T-helper 1 cell treated with Interleukin-12 subunit alpha and Interleukin-12 subunit beta and Interleukin-4 antibody, amounts not matched to agents 30 μg/mL and 1 μg/mL, for 36 hours (primary cell): ENCODE data around the gene DEFB128.
"Not testable (repeated sequence)": the region's sequence is repeated elsewhere in the genome, so short reads cannot be mapped to it uniquely, and the experiment has no call there.

ENCODE experiments used
- H3K27ac Mint-ChIP-seq: one replicate; pipeline ENCODE4 v1.8.0; 2021; ENCODE audit warnings: mild to moderate bottlenecking, mixed read lengths
- H3K27me3 Mint-ChIP-seq: one replicate; pipeline ENCODE4 v1.8.0; 2021; ENCODE audit warnings: low read depth, mixed read lengths
- H3K36me3 Mint-ChIP-seq: one replicate; pipeline ENCODE4 v1.8.0; 2021; ENCODE audit warnings: low read depth, mixed read lengths
- H3K4me1 Mint-ChIP-seq: one replicate; pipeline ENCODE4 v1.8.0; 2021; ENCODE audit warnings: low read depth, mixed read lengths
- H3K4me3 Mint-ChIP-seq: one replicate; pipeline ENCODE4 v1.8.0; 2021; ENCODE audit warnings: mild to moderate bottlenecking, moderate library complexity, mixed read lengths
- H3K9me3 Mint-ChIP-seq: one replicate; pipeline ENCODE4 v1.8.0; 2021; ENCODE audit warnings: mixed read lengths

The DEFB128 gene

DNA sequence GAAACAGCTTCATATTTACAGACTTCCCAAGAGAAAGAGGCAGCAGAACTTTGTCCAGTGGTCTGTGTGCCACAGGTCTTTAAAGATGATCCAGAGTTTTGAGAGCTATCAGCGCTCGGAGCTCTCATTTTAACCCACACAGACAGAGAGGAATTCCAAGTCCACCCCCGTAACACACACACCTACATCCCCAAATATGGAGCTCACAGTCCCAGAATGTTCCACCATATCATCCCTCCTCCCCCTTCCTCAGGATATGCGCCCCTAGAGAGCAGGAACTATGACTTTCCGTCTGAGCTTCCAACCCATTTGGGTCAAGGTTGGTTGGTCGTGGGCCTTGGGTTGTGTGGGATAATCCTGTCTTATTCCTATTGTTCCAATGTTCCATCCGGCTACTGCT is at the start of gene DEFB128:
DEFB128 (minus strand) TSS at position 101 of the 400 bp plus-strand sequence; CDS start at position 13, 88 bp downstream.
- Mint-ChIP-seq H3K27me3 (peaks cover 35% of the 10 kb centered on the region), H3K4me3 (no peak within 1 kb of the TSS), H3K27ac (no peak within 1 kb of the TSS), H3K4me1 (no peaks in the 10 kb centered on the region), H3K9me3 (peaks cover 11% of the 10 kb centered on the region), H3K36me3 (no peaks in the 10 kb centered on the region)

DNA sequence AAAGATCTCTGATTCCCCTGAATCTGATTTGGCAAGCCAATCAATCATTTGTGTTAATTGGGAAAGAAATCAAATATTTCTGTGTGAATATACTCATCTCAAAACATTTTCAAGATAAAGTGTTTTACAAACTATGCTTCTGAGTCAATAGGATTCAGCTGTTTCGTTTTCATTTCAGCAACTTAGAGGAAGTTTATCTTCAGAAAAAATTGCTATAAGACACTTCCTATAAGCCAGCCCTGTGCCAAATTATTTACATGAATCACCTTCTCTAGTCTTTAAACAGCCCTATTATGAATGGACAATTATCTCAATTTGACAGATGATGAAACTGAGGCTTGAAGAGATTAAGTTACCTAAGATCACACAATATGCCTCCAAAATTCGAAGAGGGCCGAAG is 48.4 kb upstream of the DEFB128 start:
- Mint-ChIP-seq H3K9me3 (no peaks in the 10 kb centered on the region), H3K4me3 (peak overlapping the region; percentile 82), H3K36me3 (no peaks in the 10 kb centered on the region), H3K4me1 (peaks cover 20% of the 10 kb centered on the region), H3K27me3 (peaks cover 11% of the 10 kb centered on the region), H3K27ac (peak overlapping the region; percentile 93)

- no peaks in the 10 kb centered on the region for H3K36me3 Mint-ChIP-seq
- H3K4me1 Mint-ChIP-seq: peaks cover 20% of the 10 kb centered on the region
- peak overlapping the region; percentile 82 for H3K4me3 Mint-ChIP-seq
- H3K27me3 Mint-ChIP-seq: peaks cover 6% of the 10 kb centered on the region
- no peaks in the 10 kb centered on the region for H3K9me3 Mint-ChIP-seq
- H3K27ac Mint-ChIP-seq: peak overlapping the region; percentile 93
These were observed 48.0 kb upstream of the DEFB128 start for GRCh38 chr20:237489-237888.

- H3K27me3 Mint-ChIP-seq: no peaks in the 10 kb centered on the region
- H3K4me3 Mint-ChIP-seq: no peak overlapping the region
- H3K9me3 Mint-ChIP-seq: no peaks in the 10 kb centered on the region
- no peak overlapping the region for H3K27ac Mint-ChIP-seq
- H3K36me3 Mint-ChIP-seq: no peaks in the 10 kb centered on the region
- H3K4me1 Mint-ChIP-seq: peaks cover 20% of the 10 kb centered on the region
These were observed 46.4 kb upstream of the DEFB128 start for GRCh38 chr20:235891-236290.

GRCh38 chr20:227439-228105 is 38.1 kb upstream of the DEFB128 start:
- Mint-ChIP-seq H3K4me1 (peaks cover 15% of the 10 kb centered on the region), H3K9me3 (peaks cover 5% of the 10 kb centered on the region), H3K36me3 (peaks cover 1% of the 10 kb centered on the region), H3K27ac (peak overlapping the region; percentile 49), H3K27me3 (peaks cover 20% of the 10 kb centered on the region), H3K4me3 (no peak overlapping the region)

GRCh38 chr20:226958-227357 is 37.4 kb upstream of the DEFB128 start, which contains the start of gene DEFB129:
Gene DEFB129, plus strand, starts transcription at chr20:227258. Its CDS starts 31 bp downstream, at chr20:227289.
- Mint-ChIP-seq H3K36me3 (peaks cover 1% of the 10 kb centered on the region), H3K27me3 (peaks cover 27% of the 10 kb centered on the region), H3K9me3 (peaks cover 5% of the 10 kb centered on the region), H3K27ac (peak within 1 kb of the TSS; percentile 49), H3K4me3 (no peak within 1 kb of the TSS), H3K4me1 (peaks cover 15% of the 10 kb centered on the region)

DNA sequence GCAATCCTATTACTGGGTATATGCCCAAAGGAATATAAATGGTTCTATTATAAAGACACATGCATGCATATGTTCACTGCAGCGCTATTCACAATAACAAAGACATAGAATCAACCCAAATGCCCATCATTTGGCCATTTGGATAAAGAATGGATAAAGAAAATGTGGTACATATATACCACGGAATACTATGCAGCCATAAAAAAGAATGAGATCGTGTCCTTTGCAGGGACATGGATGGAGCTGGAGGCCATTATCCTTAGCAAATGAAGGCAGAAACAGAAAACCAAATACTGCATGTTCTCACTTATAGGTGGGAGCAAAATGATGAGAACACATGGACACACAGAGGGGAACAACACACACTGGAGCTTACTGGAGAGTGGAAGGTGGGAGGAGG is 36.4 kb upstream of the DEFB128 start:
- not testable (repeated sequence) for H3K9me3 Mint-ChIP-seq, H3K27ac Mint-ChIP-seq, H3K4me3 Mint-ChIP-seq

GRCh38 chr20:221258-221830 is 31.8 kb upstream of the DEFB128 start:
- Mint-ChIP-seq H3K36me3 (no peaks in the 10 kb centered on the region), H3K4me1 (no peaks in the 10 kb centered on the region), H3K4me3 (no peak overlapping the region), H3K27me3 (peaks cover 62% of the 10 kb centered on the region), H3K27ac (no peak overlapping the region), H3K9me3 (peaks cover 5% of the 10 kb centered on the region)

More for the DNA sequence above, 36.4 kb upstream of the DEFB128 start:
- Mint-ChIP-seq H3K4me1 (peaks cover 15% of the 10 kb centered on the region), H3K27me3 (peaks cover 35% of the 10 kb centered on the region)
- not testable (repeated sequence) for H3K36me3 Mint-ChIP-seq

DNA sequence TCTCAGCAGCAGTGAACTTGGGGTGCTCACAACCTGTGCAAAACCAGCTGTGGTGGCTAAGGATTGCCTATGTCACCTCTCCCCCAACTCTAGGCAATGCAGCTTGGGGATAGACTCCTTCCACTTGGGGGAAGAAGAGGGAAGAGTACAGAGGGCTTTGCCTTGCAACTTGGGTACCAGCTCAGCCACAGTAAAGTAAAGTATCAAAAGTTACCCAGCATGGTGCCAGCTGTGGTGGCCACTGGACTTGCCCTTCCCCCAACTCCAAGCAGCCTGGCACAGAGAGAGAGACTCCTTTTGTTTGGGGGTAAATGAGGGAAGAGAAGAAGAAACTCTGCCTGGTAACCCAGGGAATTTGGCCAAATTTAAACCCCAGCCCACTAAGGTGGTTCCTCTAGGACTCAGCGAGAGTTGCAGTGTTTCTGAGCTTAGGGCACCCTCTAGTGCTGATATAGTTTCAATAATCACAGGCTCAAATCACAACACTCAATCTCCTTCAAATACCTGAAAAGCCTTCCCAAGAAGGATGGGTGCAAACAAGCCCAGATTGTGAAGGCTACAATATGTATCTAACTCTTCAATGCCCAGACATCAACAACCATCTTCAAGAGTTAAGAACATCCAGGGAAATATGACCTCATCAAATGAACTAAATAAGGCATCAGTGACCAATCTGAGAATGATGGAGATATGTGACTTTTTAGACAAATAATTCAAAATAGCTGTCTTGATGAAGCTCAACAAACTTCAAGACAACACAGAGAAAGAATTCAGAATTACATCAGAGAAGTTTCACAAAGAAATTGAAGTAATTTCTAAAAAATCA is 30.0 kb upstream of the DEFB128 start:
- H3K27ac Mint-ChIP-seq: no peak overlapping the region
- no peaks in the 10 kb centered on the region for H3K4me1 Mint-ChIP-seq
- peaks cover 58% of the 10 kb centered on the region for H3K27me3 Mint-ChIP-seq
- H3K4me3 Mint-ChIP-seq: no peak overlapping the region
- H3K9me3 Mint-ChIP-seq: no peaks in the 10 kb centered on the region
- H3K36me3 Mint-ChIP-seq: no peaks in the 10 kb centered on the region

DNA sequence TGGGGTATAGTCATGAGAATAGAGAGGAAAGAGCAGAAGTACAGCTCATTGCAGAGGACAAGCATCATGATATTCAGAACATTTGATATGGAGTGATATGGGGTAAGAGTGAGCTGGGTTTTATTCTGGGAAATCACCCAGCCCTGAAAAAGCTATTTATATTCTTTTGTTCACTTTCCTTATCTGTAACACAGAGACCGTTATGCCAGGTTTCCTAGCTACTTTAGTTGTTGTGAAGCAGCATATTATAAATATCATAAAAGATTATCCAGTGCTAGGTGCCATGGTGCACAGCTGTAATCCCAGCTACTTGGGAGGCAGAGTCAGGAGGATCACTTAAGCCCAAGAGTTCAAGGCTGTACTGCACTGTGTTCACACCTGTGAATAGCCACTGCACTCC is 27.8 kb upstream of the DEFB128 start:
- no peak overlapping the region for H3K4me3 Mint-ChIP-seq
- H3K27ac Mint-ChIP-seq: no peak overlapping the region
- H3K27me3 Mint-ChIP-seq: peaks cover 44% of the 10 kb centered on the region
- no peaks in the 10 kb centered on the region for H3K4me1 Mint-ChIP-seq
- H3K9me3 Mint-ChIP-seq: no peaks in the 10 kb centered on the region
- no peaks in the 10 kb centered on the region for H3K36me3 Mint-ChIP-seq

DNA sequence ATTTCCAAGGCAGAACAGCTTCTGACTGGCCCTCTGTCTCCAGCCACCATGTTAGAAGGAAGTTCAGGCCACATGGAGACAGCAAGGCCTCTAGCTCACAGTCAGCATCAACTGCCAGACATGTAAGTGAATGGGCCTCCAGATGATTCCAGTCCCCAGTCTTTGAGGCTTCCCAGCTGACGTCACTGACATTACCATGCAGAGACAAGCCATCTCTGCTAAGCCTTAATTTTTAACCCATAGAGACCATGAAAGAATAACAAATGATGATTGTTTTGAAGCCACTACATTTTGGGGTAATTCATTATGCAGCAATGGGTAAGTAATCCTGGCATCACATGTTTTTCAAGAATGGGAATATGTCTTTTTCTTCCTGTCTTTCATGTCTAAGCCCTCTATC is 26.3 kb upstream of the DEFB128 start:
- Mint-ChIP-seq H3K27me3 (peaks cover 40% of the 10 kb centered on the region), H3K36me3 (no peaks in the 10 kb centered on the region), H3K4me3 (no peak overlapping the region), H3K27ac (no peak overlapping the region), H3K4me1 (no peaks in the 10 kb centered on the region), H3K9me3 (no peaks in the 10 kb centered on the region)

DNA sequence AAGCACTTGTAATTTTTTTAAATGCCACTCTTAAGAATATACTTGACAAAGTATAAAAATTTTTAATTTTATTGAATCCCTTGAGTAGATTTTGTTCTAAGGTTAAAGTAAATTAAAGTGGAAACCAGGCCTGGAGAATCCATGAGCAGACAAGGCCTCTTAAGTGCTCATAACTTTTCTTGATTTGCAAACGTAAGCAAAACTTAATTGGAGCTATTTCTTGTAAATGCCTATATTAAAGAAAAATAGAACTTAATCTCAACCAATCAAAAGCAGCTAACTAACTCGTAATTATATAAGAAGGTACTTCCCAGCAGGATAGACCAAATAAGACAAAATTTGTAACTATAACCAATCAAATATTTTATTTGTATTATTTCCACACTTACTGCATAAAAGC is 24.9 kb upstream of the DEFB128 start:
- H3K27me3 Mint-ChIP-seq: peaks cover 26% of the 10 kb centered on the region
- H3K4me1 Mint-ChIP-seq: no peaks in the 10 kb centered on the region
- H3K9me3 Mint-ChIP-seq: no peaks in the 10 kb centered on the region
- H3K36me3 Mint-ChIP-seq: no peaks in the 10 kb centered on the region
- H3K27ac Mint-ChIP-seq: no peak overlapping the region
- H3K4me3 Mint-ChIP-seq: no peak overlapping the region

DNA sequence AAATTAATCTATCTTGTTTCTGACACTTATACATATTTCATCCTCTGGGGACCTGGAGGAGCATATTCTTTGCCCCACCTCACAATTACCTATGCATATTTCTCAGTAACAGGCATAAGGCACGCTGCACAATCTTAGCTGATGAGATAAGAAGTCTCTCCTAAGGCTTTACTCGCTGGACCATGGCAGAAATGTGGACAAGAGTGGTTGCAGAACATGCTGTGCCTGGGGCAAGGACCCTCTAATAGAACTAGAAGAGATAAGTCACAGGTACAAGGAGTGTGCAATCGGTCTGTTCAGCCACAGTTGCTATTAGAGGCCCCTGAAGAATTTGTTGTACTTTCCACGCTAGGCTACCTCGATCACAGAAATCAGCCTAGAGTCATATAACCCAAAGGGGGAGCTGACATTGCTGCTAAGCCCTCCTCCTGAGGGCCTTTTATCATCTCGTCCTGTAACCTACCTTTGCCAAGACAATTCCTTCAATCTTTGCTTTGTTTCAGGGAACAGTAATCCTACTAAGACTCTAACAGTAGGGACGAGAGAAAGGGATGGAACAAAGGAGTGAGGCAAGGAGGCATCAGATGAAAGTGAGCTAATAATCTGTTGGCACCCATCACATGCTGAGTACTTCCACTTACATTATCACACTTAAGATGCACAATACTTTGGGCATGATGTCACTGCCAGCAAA is 21.4 kb upstream of the DEFB128 start:
- Mint-ChIP-seq H3K27ac (no peak overlapping the region), H3K9me3 (no peaks in the 10 kb centered on the region), H3K36me3 (no peaks in the 10 kb centered on the region), H3K27me3 (peaks cover 29% of the 10 kb centered on the region), H3K4me1 (no peaks in the 10 kb centered on the region), H3K4me3 (no peak overlapping the region)

- H3K4me1 Mint-ChIP-seq: no peaks in the 10 kb centered on the region
- H3K4me3 Mint-ChIP-seq: no peak overlapping the region
- no peaks in the 10 kb centered on the region for H3K9me3 Mint-ChIP-seq
- H3K27me3 Mint-ChIP-seq: peaks cover 42% of the 10 kb centered on the region
- H3K36me3 Mint-ChIP-seq: no peaks in the 10 kb centered on the region
- H3K27ac Mint-ChIP-seq: no peak overlapping the region
These were observed 19.5 kb upstream of the DEFB128 start for GRCh38 chr20:208942-209566.
